GM23248 (cell line): ENCODE data around the gene WDR48.
"Not testable (repeated sequence)": the region's sequence is repeated elsewhere in the genome, so short reads cannot be mapped to it uniquely, and the experiment has no call there.

Experiments used
- EZH2 ChIP-seq: fragments of 200-600 bp; sonication (generic); IDR thresholded peaks from 2 replicates; pipeline ENCODE4 v1.6.1; 2018; ENCODE audit warnings: antibody characterized with exemption, mild to moderate bottlenecking; ENCODE audit not compliant: insufficient read depth, poor library complexity, severe bottlenecking
- EZH2phosphoT487 ChIP-seq: fragments of 200-600 bp; sonication (generic); IDR thresholded peaks from 2 replicates; pipeline ENCODE4 v1.6.1; 2018; ENCODE audit warnings: antibody characterized with exemption, moderate library complexity, mild to moderate bottlenecking, low read depth; ENCODE audit not compliant: insufficient read depth

GRCh38 chr3:39061228-39061627, 9.4 kb downstream of the WDR48 start:
- TF ChIP-seq EZH2, EZH2phosphoT487: not testable (repeated sequence)
